ENCODE measurements around the gene KCTD6. TPM values are rescaled to one million over a fixed set of nuclear protein-coding genes. Genes with fewer than 3 reads are reported as not detected.

Gene KCTD6
- polyA plus RNA-seq, 3 donors = 11.3 to 18.9 (median 11.9) TPM

DNA sequence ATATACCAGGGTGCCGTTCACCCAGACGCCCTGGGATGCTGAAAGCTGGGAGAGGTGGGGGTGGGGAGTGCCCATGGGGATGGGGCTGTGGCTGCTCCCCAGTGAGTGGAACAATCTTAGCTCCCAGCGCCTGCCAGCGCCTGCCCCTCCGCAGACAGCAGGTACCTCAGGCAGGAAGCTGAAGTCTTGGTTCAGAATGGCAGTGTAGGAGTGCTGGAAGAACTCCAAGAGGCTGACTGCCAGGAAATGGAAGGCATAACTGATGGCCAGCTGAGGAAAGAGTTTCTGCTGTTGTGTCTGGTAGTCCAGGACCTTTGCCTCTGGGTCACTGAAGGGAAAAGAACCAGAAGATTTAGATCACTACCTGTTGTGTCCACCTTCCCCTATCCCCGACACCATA is 36.7 kb downstream of the KCTD6 start:
- H3K27ac ChIP-seq (ENCODE audit: low read depth in 1 of 2, low read length in 2 of 2) = no peak overlapping the region
- no peaks in the 10 kb centered on the region for H3K9me3 ChIP-seq (replicated peaks in 1 of 2; ENCODE audit: control insufficient read depth in 1 of 2, insufficient read depth in 1 of 2, low read length in 2 of 2)
- no peak overlapping the region for H3K9ac ChIP-seq (ENCODE audit: insufficient read depth, low read length, poor library complexity, severe bottlenecking)
- peaks cover 0 to 5% (median 3%) of the 10 kb centered on the region in 3 donors for H3K27me3 Mint-ChIP-seq (ENCODE audit: low read depth in 3 of 3)
- WGBS (ENCODE audit: insufficient coverage) = 8% methylated on average over 6 of the region's 6 CpGs
- H3K36me3 Mint-ChIP-seq = no peaks in the 10 kb centered on the region
- H3K27me3 ChIP-seq (ENCODE audit: control insufficient read depth in 2 of 2, insufficient read depth in 2 of 2, low read length in 2 of 2) = no peaks in the 10 kb centered on the region
- H3K4me2 ChIP-seq (replicated peaks; ENCODE audit: extremely low read depth, low read length, poor library complexity, severe bottlenecking) = no peak overlapping the region
- H3K36me3 ChIP-seq (replicated peaks in 1 of 2; ENCODE audit: control insufficient read depth in 1 of 2, insufficient read depth in 2 of 2, low read length in 2 of 2) = no peaks in the 10 kb centered on the region
- H3K4me3 ChIP-seq (replicated peaks in 1 of 3; ENCODE audit: low read depth in 2 of 3, low read length in 3 of 3) = no peak overlapping the region
- peaks cover 27 to 45% of the 10 kb centered on the region in 2 donors for H3K4me1 ChIP-seq (ENCODE audit: control insufficient read depth in 1 of 2, insufficient read depth in 2 of 2, low read length in 2 of 2)
- H3K9me3 Mint-ChIP-seq = peaks cover 0 to 3% (median 0%) of the 10 kb centered on the region in 7 donors
- H3K4me3 Mint-ChIP-seq = no peak overlapping the region
- no peaks in the 10 kb centered on the region for H4K20me1 ChIP-seq (ENCODE audit: insufficient read depth, low read length)
- intact Hi-C loops (cut with micrococcal nuclease) = loop anchor here (5.0 kb wide), 2 partner anchors 36 to 196 kb away; partner anchors contain the start of genes KCTD6 (in 2 of the 2) and PXK (in 1 of the 2)
- H3K79me2 ChIP-seq (ENCODE audit: insufficient read depth, low read length) = no peaks in the 10 kb centered on the region
- peaks cover 39% of the 10 kb centered on the region for H3K4me1 Mint-ChIP-seq
- peak overlapping the region in 2 of 7 donors; percentile 19 to 25 for H3K27ac Mint-ChIP-seq
- TF ChIP-seq, protein P1, sequence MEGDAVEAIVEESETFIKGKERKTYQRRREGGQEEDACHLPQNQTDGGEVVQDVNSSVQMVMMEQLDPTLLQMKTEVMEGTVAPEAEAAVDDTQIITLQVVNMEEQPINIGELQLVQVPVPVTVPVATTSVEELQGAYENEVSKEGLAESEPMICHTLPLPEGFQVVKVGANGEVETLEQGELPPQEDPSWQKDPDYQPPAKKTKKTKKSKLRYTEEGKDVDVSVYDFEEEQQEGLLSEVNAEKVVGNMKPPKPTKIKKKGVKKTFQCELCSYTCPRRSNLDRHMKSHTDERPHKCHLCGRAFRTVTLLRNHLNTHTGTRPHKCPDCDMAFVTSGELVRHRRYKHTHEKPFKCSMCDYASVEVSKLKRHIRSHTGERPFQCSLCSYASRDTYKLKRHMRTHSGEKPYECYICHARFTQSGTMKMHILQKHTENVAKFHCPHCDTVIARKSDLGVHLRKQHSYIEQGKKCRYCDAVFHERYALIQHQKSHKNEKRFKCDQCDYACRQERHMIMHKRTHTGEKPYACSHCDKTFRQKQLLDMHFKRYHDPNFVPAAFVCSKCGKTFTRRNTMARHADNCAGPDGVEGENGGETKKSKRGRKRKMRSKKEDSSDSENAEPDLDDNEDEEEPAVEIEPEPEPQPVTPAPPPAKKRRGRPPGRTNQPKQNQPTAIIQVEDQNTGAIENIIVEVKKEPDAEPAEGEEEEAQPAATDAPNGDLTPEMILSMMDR (IDR thresholded peaks at IDR 0.05) = no peak
- H2AFZ ChIP-seq (ENCODE audit: insufficient read depth, low read depth, low read length, poor library complexity, severe bottlenecking) = no peak overlapping the region
- no peak for DNase-seq

DNA sequence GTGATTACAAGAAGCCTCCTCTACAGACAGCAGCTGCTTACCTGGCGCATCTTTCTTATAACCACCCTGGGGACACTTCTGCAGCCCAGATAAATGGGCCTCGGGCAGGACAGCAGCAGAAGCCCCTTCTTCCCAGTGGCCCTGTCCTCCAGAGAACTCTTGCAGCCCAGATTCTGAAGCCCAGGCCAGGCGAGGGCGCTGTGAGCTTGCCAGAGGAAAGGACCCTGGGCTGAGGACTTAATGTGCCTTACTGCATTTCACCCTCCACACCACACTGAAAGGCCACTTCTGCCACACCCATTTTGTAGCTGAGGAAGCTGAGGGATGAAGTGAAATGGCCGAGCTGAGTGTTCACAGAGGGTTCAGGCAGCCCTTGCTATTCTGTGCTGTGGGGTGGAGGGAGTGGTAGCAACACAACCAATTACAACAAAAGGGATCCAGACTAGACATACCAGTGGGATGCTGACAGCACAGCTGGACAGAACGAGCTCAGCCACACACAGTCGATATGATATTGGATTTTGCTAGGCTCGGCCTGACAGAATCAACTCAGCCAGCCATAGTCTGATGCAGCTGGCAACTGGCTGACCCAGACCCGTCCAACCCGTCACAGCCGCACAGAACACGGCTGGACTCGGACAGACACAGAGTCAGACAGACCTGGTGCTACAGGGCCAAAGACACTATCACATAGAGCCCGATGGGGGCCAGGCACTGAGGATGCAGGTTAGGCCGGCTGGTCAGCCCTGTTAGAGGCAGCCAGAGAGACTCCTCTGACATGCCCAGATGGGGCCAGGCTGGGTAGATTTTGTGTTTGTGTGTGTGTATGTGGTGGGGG is 37.8 kb downstream of the KCTD6 start:
- intact Hi-C loops (cut with micrococcal nuclease) = loop anchor here (5.0 to 10.0 kb wide), 7 partner anchors 37 to 345 kb away; partner anchors contain the start of genes KCTD6 (in 2 of the 2), PDHB (in 1 of the 2) and PXK (in 1 of the 2)
- peaks cover 0 to 3% (median 0%) of the 10 kb centered on the region in 7 donors for H3K9me3 Mint-ChIP-seq
- DNase-seq = no peak

More for the DNA sequence above, 37.8 kb downstream of the KCTD6 start:
- no peak overlapping the region for H3K4me2 ChIP-seq (replicated peaks; ENCODE audit: extremely low read depth, low read length, poor library complexity, severe bottlenecking)
- no peak overlapping the region for H3K4me3 ChIP-seq (replicated peaks in 1 of 3; ENCODE audit: low read depth in 2 of 3, low read length in 3 of 3)
- H3K4me1 ChIP-seq (ENCODE audit: control insufficient read depth in 1 of 2, insufficient read depth in 2 of 2, low read length in 2 of 2) = peaks cover 27 to 45% of the 10 kb centered on the region in 2 donors
- Mint-ChIP-seq H3K36me3 (no peaks in the 10 kb centered on the region), H3K4me1 (peaks cover 39% of the 10 kb centered on the region), H3K4me3 (no peak overlapping the region), H3K27ac (peak overlapping the region in 2 of 7 donors; percentile 71 to 74), H3K27me3 (ENCODE audit: low read depth in 3 of 3) (peaks cover 0 to 5% (median 3%) of the 10 kb centered on the region in 3 donors)
- no peak overlapping the region for H3K9ac ChIP-seq (ENCODE audit: insufficient read depth, low read length, poor library complexity, severe bottlenecking)
- H4K20me1 ChIP-seq (ENCODE audit: insufficient read depth, low read length) = no peaks in the 10 kb centered on the region
- TF ChIP-seq, protein P1 (IDR thresholded peaks at IDR 0.05) = no peak
- WGBS (ENCODE audit: insufficient coverage) = 98% methylated on average over 12 of the region's 15 CpGs
- H3K36me3 ChIP-seq (replicated peaks in 1 of 2; ENCODE audit: control insufficient read depth in 1 of 2, insufficient read depth in 2 of 2, low read length in 2 of 2) = no peaks in the 10 kb centered on the region
- H3K27ac ChIP-seq (ENCODE audit: low read depth in 1 of 2, low read length in 2 of 2) = no peak overlapping the region
- no peak overlapping the region for H2AFZ ChIP-seq (ENCODE audit: insufficient read depth, low read depth, low read length, poor library complexity, severe bottlenecking)
- no peaks in the 10 kb centered on the region for H3K9me3 ChIP-seq (replicated peaks in 1 of 2; ENCODE audit: control insufficient read depth in 1 of 2, insufficient read depth in 1 of 2, low read length in 2 of 2)
- H3K27me3 ChIP-seq (ENCODE audit: control insufficient read depth in 2 of 2, insufficient read depth in 2 of 2, low read length in 2 of 2) = no peaks in the 10 kb centered on the region
- no peaks in the 10 kb centered on the region for H3K79me2 ChIP-seq (ENCODE audit: insufficient read depth, low read length)
